GM21526 (cell line): ENCODE results near the gene WDR20.
A peak's percentile ranks its signal among the peaks of the same experiment; 100 is the strongest.
"Not testable (repeated sequence)": the region's sequence is repeated elsewhere in the genome, so short reads cannot be mapped to it uniquely, and the experiment has no call there.

Experiments used
- ATAC-seq: cut with Tn5 transposase; IDR thresholded peaks from one replicate; pipeline ENCODE4 v1.9.1; 2021; ENCODE audit warnings: moderate library complexity; ENCODE audit not compliant: unreplicated experiment, low FRiP score

WDR20 gene

GRCh38 chr14:102126807-102127455 is 12.8 kb upstream of the WDR20 start:
- no peak for ATAC-seq

DNA sequence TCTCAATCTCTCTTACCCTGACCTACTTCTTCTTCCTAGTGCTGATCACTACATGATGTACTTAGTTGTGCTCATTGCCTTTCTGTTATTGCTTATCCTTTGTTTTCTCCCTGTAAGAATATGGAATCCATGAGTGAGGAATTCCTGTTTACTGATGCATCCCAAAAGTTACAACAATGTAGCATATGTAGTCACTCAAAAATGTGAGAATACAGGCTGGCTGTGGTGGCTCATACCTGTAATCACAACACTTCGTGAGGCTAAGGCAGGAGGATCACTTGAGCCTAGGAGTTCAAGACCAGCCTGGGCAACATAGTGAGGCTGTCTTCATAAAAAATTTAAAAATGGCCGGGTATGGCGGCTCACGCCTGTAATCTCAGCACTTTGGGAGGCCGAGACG is 8.0 kb upstream of the WDR20 start:
- no peak for ATAC-seq

- not testable (repeated sequence) for ATAC-seq
Observed at GRCh38 chr14:102134021-102134420, 5.7 kb upstream of the WDR20 start.

GRCh38 chr14:102134719-102135118 is 5.0 kb upstream of the WDR20 start:
- ATAC-seq = not testable (repeated sequence)

- ATAC-seq = not testable (repeated sequence)
Observed at GRCh38 chr14:102135456-102135855, 4.2 kb upstream of the WDR20 start.

DNA sequence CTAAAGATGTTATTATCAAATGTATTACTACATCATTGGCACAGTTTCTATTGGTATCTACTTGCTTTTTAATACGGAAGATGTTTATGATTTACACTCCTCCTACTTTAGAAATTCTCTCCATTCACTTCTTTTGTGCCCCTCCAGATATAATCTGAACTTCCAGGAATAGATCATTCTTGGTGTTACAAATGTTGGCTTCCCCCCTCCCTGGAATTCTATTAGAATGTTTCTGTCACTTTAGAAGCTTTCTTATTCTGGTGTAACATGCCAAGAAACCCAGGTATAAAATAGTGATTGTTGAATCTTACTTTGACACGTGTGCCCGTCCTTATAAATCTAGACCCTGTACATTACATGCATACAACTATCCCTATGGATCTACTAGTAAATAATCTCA is 1.2 kb upstream of the WDR20 start:
- ATAC-seq = no peak

DNA sequence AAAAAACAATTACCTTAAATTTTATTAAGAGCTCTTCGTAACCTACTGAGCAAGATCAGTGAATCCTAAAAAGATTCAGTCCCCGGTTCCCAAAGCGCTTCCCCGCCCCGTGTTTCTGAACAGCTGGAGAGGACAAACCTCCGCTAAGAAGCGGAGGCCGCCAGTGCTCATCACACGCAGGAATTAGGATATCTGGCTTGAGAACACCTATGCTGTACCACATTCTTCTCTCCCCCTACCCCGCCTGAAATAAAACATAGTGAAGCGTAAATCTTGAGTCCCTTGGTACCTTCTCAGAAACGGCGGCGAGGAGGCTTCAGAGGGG is 774 bp upstream of the WDR20 start:
- ATAC-seq = peak; percentile 11

GRCh38 chr14:102140027-102140749 is 491 bp downstream of the WDR20 start:
- ATAC-seq = peak; percentile 21

- no peak for ATAC-seq
Observed at GRCh38 chr14:102140750-102141145, 1.1 kb downstream of the WDR20 start.

DNA sequence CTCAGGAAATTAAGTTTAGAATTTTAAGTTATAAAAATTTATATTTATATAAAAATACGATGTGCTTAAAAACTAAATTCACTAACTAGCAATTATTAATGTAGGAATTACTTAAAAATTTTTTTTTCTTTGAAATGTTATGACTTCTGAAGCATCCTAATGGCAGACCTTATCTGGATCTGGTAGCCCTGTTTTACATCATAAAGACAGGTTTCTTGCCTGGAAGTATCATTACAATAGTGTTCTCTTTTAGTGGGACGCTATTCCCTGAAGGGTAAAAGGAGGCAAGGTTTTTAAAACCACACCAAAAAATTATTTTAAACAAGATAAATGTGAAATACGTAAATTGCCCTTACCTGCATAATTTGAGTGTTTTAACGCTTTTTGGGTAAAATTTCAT is 2.1 kb downstream of the WDR20 start:
- no peak for ATAC-seq

- no peak for ATAC-seq
Observed at GRCh38 chr14:102144914-102145313, 5.2 kb downstream of the WDR20 start.

DNA sequence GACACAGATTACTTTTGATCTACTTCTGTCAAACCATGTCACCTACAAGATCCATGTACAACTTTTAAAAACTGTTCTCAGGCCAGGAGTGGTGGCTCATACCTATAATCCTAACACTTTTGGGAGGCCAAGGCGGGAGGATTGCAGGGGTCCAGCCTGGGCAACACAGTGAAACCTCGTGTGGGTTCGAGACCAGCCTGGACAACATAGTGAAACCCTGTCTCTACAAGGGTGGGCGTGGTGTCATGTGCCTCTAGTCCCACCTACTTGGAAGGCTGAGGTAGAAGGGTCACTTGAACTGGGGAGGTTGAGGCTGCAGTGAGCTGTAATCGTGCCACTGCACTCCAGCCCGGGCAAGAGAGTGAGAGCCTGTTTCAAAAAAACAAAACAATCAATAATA is 5.7 kb downstream of the WDR20 start:
- no peak for ATAC-seq

GRCh38 chr14:102146423-102146822 is 6.7 kb downstream of the WDR20 start:
- ATAC-seq = no peak

- no peak for ATAC-seq
Observed at GRCh38 chr14:102150083-102150482, 10.4 kb downstream of the WDR20 start.

GRCh38 chr14:102150744-102151143 is 11.0 kb downstream of the WDR20 start:
- no peak for ATAC-seq

DNA sequence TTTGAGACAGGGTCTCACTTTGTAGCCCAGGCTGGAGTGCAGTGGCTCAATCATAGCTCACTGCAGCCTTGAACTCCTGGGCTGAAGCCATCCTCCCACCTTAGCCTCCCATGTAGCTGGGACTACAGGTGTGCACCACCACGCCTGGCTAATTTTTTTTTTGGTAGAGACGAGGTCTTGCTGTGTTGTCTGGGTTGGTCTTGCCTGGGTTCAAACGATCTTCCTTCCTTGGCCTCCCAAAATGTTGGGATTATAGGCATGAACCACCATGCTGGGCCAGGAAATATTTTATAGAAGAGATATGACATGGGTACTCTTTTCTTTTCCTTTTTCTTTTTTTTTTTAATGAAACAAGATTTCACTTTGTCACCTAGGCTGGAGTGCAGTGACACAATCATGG is 11.7 kb downstream of the WDR20 start:
- ATAC-seq = not testable (repeated sequence)

GRCh38 chr14:102154121-102154520 is 14.4 kb downstream of the WDR20 start:
- no peak for ATAC-seq

DNA sequence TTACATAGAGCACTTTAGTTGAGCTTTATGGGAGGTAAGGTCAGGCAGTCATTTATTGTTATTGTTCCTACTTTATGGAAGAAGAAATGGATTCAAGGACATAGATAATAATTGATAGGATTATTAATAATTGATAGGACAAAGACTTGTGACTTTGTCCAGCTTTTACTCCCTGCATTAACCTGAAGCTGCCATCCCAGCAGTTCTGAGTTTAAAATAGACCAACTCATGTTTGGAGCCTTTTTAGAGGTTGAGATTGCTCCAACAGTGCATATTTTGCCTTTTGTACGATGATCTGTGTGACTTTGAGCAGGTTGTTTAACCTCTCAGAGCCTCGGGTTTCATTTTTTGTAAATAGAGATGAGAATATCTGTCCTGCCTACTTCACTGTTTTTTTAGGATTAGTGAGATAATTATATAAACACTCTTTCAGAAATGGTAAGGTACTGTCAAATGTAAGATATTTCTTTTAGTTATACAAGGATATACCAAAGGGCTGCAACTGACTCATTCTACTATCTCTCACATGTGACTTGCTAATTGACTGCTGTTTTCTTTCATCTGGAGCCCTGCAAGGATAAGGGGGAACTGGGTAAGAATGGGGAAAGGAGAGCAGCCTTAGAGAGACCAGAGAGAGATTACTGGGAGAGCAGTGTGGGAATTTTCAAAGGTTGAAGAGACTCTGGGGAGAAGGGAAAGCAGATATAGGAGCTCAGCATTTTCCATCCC is 15.3 kb downstream of the WDR20 start:
- ATAC-seq = no peak

DNA sequence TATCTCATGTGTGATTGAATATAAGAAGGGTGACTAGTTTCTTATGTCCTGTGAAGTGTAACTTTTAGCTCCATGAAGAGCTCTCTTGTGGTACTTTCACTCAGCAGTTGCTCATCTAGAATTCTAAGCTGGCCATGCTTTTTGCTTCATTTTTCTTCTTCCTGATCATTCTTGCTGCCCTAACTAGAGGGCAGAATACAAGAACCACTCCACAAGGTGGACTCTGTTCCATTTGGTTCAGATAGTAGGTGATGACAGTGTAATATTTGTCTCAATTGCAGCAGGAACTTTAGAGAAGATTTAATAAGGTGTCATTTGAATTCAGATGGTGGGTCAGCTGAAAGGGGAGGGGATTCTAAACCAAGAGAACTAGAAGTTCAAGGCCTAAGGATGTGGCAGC is 17.6 kb downstream of the WDR20 start:
- no peak for ATAC-seq

- ATAC-seq = no peak
Observed at GRCh38 chr14:102158797-102159196, 19.1 kb downstream of the WDR20 start.

DNA sequence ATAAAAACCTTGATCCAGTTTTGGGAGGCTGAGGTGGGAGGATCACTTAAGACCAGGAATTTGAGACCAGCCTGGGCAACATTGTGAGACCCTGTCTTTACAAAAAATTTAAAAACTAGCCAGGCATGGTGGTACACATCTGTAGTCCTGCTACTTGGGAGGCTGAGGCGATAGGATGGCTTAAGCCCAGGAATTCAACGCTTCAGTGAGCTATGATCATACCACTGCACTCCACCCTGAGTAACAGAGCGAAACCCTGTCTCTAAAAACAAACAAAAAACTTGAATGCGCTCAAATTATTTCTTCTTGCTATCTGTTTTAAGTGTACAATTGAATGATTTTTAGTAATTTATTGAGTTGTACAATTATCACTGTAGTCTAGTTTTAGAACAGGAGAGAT is 20.1 kb downstream of the WDR20 start:
- no peak for ATAC-seq

- ATAC-seq = no peak
Observed at GRCh38 chr14:102162487-102162886, 22.8 kb downstream of the WDR20 start.
